Calu3 (cell line): ENCODE measurements around the gene UTP3. TPM values are rescaled to one million over a fixed set of nuclear protein-coding genes. Genes with fewer than 3 reads are reported as not detected.

ENCODE experiments used
- BruUV-seq: library from RNA; stranded (reverse); fragments of 400-500 nt; replicated peaks from 2 replicates; lab custom pipeline; 2021; lab: Mats Ljungman, UMichigan
- CTCF ChIA-PET: fragments of 300-600 bp; sonication (Branson Sonifier 250); formaldehyde crosslinking; loops from one replicate; lab custom pipeline; 2022; ENCODE audit warnings: antibody characterized with exemption; lab: Charles Lee
- DNase-seq: peaks from one replicate; pipeline ENCODE4 v3.0.0; 2022
- H3K27ac Mint-ChIP-seq: one replicate; pipeline ENCODE4 v1.8.0; 2022; ENCODE audit warnings: mixed read lengths; ENCODE audit not compliant: unreplicated experiment
- H3K27me3 Mint-ChIP-seq: one replicate; pipeline ENCODE4 v1.8.0; 2022; ENCODE audit warnings: mixed read lengths; ENCODE audit not compliant: unreplicated experiment
- H3K36me3 Mint-ChIP-seq: one replicate; pipeline ENCODE4 v1.8.0; 2022; ENCODE audit warnings: mild to moderate bottlenecking, moderate library complexity, mixed read lengths; ENCODE audit not compliant: insufficient read depth, unreplicated experiment
- H3K4me1 Mint-ChIP-seq: one replicate; pipeline ENCODE4 v1.8.0; 2022; ENCODE audit warnings: mild to moderate bottlenecking, low read depth, mixed read lengths; ENCODE audit not compliant: unreplicated experiment
- H3K4me3 Mint-ChIP-seq: one replicate; pipeline ENCODE4 v1.8.0; 2022; ENCODE audit warnings: mild to moderate bottlenecking, low read depth, moderate library complexity, mixed read lengths; ENCODE audit not compliant: unreplicated experiment
- H3K9me3 Mint-ChIP-seq: one replicate; pipeline ENCODE4 v1.8.0; 2022; ENCODE audit warnings: low read depth, mixed read lengths; ENCODE audit not compliant: unreplicated experiment
- intact Hi-C: fragments of 100-400 bp; cut with micrococcal nuclease; formaldehyde crosslinking; loops from one replicate; pipeline ENCODE4 v1.10.0; 2022; ENCODE audit not compliant: unreplicated experiment
- total RNA-seq: library from RNA; stranded (reverse); gene quantifications from 2 replicates; pipeline ENCODE4 v1.2.3, GENCODE V29; 2022
- TF ChIP-seq, protein P1 (sequence below): fragments of 200-600 bp; IDR thresholded peaks from one replicate; pipeline ENCODE4 v1.8.0; 2022; ENCODE audit warnings: antibody characterized with exemption; ENCODE audit not compliant: unreplicated experiment

The UTP3 gene
- total RNA-seq, 1 experiment from 2014 or later: 22.2 TPM

DNA sequence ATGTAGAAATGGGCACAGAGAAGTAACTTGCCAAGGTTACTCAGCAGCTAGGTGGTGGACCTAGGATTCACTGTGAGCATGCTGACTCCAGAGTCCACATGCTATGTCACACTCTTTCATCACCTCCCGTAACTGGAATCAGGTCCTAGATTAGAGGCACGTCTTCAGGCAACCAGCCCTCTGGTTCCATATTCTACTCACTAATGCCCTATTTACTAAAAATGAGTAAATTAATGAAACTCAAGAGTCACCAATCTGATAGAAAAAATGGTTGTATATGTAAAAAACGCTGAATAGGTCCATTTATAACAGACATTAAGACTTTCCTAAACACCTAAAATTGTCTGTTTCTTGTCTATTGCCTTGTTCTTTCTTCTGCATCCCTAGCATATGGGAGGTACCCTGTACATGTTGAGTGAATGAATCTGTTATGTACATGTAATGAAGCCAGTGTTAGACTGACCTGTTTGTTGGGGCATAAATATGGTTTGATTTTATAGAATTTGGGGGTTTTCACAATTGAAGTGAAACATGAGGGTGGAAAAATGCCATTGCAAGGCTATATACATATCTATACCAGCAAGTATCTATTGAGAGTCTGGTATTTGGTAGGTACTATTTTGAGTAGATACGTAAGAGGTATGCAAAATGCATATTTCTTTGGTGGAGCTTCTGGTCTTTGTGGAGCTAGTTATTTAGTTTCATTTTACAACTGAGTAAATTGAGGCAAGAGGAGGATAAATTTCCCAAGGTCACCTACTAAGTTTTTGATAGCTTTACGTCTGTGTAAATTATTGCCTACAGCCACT, 26.0 kb downstream of the UTP3 start:
- no peak overlapping the region for H3K27ac Mint-ChIP-seq
- intact Hi-C loops: no loop called here

GRCh38 chr4:70715097-70715496, 26.8 kb downstream of the UTP3 start:
- intact Hi-C loops: no loop called here
- Mint-ChIP-seq H3K9me3 (no peaks in the 10 kb centered on the region), H3K4me1 (no peaks in the 10 kb centered on the region), H3K36me3 (no peaks in the 10 kb centered on the region), H3K4me3 (no peak overlapping the region), H3K27me3 (no peaks in the 10 kb centered on the region), H3K27ac (no peak overlapping the region)
- TF ChIP-seq, protein P1, sequence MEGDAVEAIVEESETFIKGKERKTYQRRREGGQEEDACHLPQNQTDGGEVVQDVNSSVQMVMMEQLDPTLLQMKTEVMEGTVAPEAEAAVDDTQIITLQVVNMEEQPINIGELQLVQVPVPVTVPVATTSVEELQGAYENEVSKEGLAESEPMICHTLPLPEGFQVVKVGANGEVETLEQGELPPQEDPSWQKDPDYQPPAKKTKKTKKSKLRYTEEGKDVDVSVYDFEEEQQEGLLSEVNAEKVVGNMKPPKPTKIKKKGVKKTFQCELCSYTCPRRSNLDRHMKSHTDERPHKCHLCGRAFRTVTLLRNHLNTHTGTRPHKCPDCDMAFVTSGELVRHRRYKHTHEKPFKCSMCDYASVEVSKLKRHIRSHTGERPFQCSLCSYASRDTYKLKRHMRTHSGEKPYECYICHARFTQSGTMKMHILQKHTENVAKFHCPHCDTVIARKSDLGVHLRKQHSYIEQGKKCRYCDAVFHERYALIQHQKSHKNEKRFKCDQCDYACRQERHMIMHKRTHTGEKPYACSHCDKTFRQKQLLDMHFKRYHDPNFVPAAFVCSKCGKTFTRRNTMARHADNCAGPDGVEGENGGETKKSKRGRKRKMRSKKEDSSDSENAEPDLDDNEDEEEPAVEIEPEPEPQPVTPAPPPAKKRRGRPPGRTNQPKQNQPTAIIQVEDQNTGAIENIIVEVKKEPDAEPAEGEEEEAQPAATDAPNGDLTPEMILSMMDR: no peak
- CTCF ChIA-PET: no interaction called here
- DNase-seq: no peak
- BruUV-seq: no TSS peak

More for the DNA sequence above, 26.0 kb downstream of the UTP3 start:
- no peak overlapping the region for H3K4me3 Mint-ChIP-seq
- H3K36me3 Mint-ChIP-seq: no peaks in the 10 kb centered on the region
- H3K9me3 Mint-ChIP-seq: no peaks in the 10 kb centered on the region
- TF ChIP-seq, protein P1: no peak
- H3K4me1 Mint-ChIP-seq: no peaks in the 10 kb centered on the region
- no TSS peak for BruUV-seq
- DNase-seq: no peak
- no peaks in the 10 kb centered on the region for H3K27me3 Mint-ChIP-seq
- CTCF ChIA-PET: no interaction called here

DNA sequence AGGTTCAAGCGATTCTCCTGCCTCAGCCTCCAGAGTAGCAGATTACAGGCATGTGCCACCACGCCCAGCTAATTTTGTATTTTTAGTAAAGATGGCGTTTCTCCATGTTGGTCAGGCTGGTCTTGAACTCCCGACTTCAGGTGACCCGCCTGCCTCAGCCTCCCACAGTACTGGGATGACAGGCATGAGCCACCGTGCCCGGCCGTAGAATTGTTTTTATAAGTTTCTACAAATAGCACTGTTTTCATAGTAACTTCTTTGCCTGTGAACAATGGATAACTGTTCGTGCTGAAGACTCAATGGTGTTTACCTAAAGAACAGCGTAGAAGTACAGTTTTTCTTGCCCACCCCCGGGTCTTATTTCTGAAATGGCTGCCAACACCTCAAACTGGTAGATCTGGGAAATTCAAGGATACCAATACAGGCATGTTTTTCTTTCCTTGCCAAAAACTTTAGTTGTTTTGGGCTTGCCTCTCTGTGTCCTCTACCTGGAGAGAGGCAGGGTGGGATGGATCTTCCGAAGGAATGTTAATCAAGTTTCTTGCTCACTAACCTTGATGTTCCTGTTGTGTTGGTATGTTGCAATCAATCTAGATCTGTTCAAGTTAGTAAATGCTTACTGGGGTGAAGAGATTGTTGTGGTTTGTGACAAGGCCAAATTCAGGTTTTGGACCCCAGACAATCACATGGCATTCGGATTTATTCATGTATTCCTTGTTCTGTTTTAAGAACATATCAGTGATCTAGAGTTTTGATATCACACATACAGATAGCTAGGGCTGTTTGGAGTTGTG, 30.7 kb downstream of the UTP3 start:
- no peak for DNase-seq
- Mint-ChIP-seq H3K4me3 (no peak overlapping the region), H3K27ac (no peak overlapping the region), H3K27me3 (no peaks in the 10 kb centered on the region), H3K36me3 (no peaks in the 10 kb centered on the region), H3K9me3 (no peaks in the 10 kb centered on the region), H3K4me1 (no peaks in the 10 kb centered on the region)
- intact Hi-C loops: no loop called here
- no TSS peak for BruUV-seq
- TF ChIP-seq, protein P1: no peak
- CTCF ChIA-PET: interaction anchor here (0.9 kb wide), 1 partner anchor 16 kb away, joined by 3 read pairs; no protein-coding TSS in a partner anchor

- TF ChIP-seq, protein P1: no peak
- Mint-ChIP-seq H3K4me1 (no peaks in the 10 kb centered on the region), H3K27ac (no peak within 1 kb of the TSS), H3K36me3 (no peaks in the 10 kb centered on the region), H3K9me3 (no peaks in the 10 kb centered on the region), H3K4me3 (no peak within 1 kb of the TSS), H3K27me3 (no peaks in the 10 kb centered on the region)
- intact Hi-C loops: no loop called here
- no peak for DNase-seq
- no TSS peak for BruUV-seq
- CTCF ChIA-PET: no interaction called here
Observed at GRCh38 chr4:70721747-70722146, 33.4 kb downstream of the UTP3 start, which contains the start of gene RUFY3. RUFY3 (plus strand) TSS chr4:70721964; CDS start chr4:70722574, 610 bp downstream.
